Right lobe of liver (tissue), 4 donors: ENCODE measurements around the gene DNAH2.

Experiments
- CTCF ChIP-seq, 4 donors: fragments of 200-600 bp in 3 of 4; fragments of 450-650 bp in 1 of 4; IDR thresholded peaks; one replicate each; pipeline versions ENCODE4 v1.5.1 to v1.8.0; 2016 to 2022; ENCODE audit warnings: antibody characterized with exemption in 4 of 4, mild to moderate bottlenecking in 2 of 4
- POLR2A ChIP-seq: fragments of 450-650 bp; IDR thresholded peaks from one replicate; pipeline ENCODE4 v1.6.1; 2017; ENCODE audit warnings: antibody characterized with exemption, mild to moderate bottlenecking
- donor health status: DM: no; HTN: no; CAD: no.
- donor health status: DM: no; HTN: no; CAD: no.
- donor health status: DM: no; HTN: yes; CAD: no.

- TF ChIP-seq POLR2A (peak; percentile 82), CTCF (IDR thresholded peaks at IDR 0.05) (no peak)
These were observed 31.1 kb upstream of the DNAH2 start for GRCh38 chr17:7686222-7687071.
